Calu3 (cell line): ENCODE measurements around the gene SH2D4B. TPM values are rescaled to one million over a fixed set of nuclear protein-coding genes. Genes with fewer than 3 reads are reported as not detected.
A peak's percentile ranks its signal among the peaks of the same experiment; 100 is the strongest.
"Not testable (repeated sequence)": the region's sequence is repeated elsewhere in the genome, so short reads cannot be mapped to it uniquely, and the experiment has no call there.

Experiments used
- BruUV-seq: library from RNA; stranded (reverse); fragments of 400-500 nt; replicated peaks from 2 replicates; lab custom pipeline; 2021; lab: Mats Ljungman, UMichigan
- CTCF ChIA-PET: fragments of 300-600 bp; sonication (Branson Sonifier 250); formaldehyde crosslinking; loops from one replicate; lab custom pipeline; 2022; ENCODE audit warnings: antibody characterized with exemption; lab: Charles Lee
- DNase-seq: peaks from one replicate; pipeline ENCODE4 v3.0.0; 2022
- H3K27ac Mint-ChIP-seq: one replicate; pipeline ENCODE4 v1.8.0; 2022; ENCODE audit warnings: mixed read lengths; ENCODE audit not compliant: unreplicated experiment
- H3K27me3 Mint-ChIP-seq: one replicate; pipeline ENCODE4 v1.8.0; 2022; ENCODE audit warnings: mixed read lengths; ENCODE audit not compliant: unreplicated experiment
- H3K36me3 Mint-ChIP-seq: one replicate; pipeline ENCODE4 v1.8.0; 2022; ENCODE audit warnings: mild to moderate bottlenecking, moderate library complexity, mixed read lengths; ENCODE audit not compliant: insufficient read depth, unreplicated experiment
- H3K4me1 Mint-ChIP-seq: one replicate; pipeline ENCODE4 v1.8.0; 2022; ENCODE audit warnings: mild to moderate bottlenecking, low read depth, mixed read lengths; ENCODE audit not compliant: unreplicated experiment
- H3K4me3 Mint-ChIP-seq: one replicate; pipeline ENCODE4 v1.8.0; 2022; ENCODE audit warnings: mild to moderate bottlenecking, low read depth, moderate library complexity, mixed read lengths; ENCODE audit not compliant: unreplicated experiment
- H3K9me3 Mint-ChIP-seq: one replicate; pipeline ENCODE4 v1.8.0; 2022; ENCODE audit warnings: low read depth, mixed read lengths; ENCODE audit not compliant: unreplicated experiment
- intact Hi-C: fragments of 100-400 bp; cut with micrococcal nuclease; formaldehyde crosslinking; loops from one replicate; pipeline ENCODE4 v1.10.0; 2022; ENCODE audit not compliant: unreplicated experiment
- total RNA-seq: library from RNA; stranded (reverse); gene quantifications from 2 replicates; pipeline ENCODE4 v1.2.3, GENCODE V29; 2022
- TF ChIP-seq, protein P1 (sequence below): fragments of 200-600 bp; IDR thresholded peaks from one replicate; pipeline ENCODE4 v1.8.0; 2022; ENCODE audit warnings: antibody characterized with exemption; ENCODE audit not compliant: unreplicated experiment

The SH2D4B gene
- total RNA-seq, 1 experiment from 2014 or later = not detected

DNA sequence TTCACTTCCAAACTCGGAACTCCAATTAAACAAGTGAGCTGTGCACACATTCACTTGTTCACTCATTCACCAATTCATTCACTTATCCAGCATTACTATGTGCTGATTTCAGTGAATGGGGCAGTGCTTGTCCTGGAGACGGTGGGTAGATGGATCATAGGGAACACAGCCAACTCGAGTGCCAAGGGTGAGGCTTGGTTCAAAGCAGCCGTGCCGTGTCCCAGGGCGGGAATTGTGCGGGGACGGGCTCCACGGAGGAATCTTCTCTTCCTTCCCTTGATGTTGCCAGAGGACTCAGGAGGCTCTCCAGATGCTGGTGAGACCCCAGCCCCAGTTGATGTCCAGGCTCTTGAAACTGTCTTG, 2.9 kb downstream of the SH2D4B start:
- intact Hi-C loops = no loop called here
- peaks cover 9% of the 10 kb centered on the region for H3K36me3 Mint-ChIP-seq
- H3K9me3 Mint-ChIP-seq = no peaks in the 10 kb centered on the region
- BruUV-seq = no TSS peak
- no peak overlapping the region for H3K27ac Mint-ChIP-seq
- TF ChIP-seq, protein P1, sequence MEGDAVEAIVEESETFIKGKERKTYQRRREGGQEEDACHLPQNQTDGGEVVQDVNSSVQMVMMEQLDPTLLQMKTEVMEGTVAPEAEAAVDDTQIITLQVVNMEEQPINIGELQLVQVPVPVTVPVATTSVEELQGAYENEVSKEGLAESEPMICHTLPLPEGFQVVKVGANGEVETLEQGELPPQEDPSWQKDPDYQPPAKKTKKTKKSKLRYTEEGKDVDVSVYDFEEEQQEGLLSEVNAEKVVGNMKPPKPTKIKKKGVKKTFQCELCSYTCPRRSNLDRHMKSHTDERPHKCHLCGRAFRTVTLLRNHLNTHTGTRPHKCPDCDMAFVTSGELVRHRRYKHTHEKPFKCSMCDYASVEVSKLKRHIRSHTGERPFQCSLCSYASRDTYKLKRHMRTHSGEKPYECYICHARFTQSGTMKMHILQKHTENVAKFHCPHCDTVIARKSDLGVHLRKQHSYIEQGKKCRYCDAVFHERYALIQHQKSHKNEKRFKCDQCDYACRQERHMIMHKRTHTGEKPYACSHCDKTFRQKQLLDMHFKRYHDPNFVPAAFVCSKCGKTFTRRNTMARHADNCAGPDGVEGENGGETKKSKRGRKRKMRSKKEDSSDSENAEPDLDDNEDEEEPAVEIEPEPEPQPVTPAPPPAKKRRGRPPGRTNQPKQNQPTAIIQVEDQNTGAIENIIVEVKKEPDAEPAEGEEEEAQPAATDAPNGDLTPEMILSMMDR = no peak
- DNase-seq = no peak
- H3K4me3 Mint-ChIP-seq = peak overlapping the region; percentile 59
- peaks cover 18% of the 10 kb centered on the region for H3K4me1 Mint-ChIP-seq
- H3K27me3 Mint-ChIP-seq = peaks cover 45% of the 10 kb centered on the region
- CTCF ChIA-PET = no interaction called here

DNA sequence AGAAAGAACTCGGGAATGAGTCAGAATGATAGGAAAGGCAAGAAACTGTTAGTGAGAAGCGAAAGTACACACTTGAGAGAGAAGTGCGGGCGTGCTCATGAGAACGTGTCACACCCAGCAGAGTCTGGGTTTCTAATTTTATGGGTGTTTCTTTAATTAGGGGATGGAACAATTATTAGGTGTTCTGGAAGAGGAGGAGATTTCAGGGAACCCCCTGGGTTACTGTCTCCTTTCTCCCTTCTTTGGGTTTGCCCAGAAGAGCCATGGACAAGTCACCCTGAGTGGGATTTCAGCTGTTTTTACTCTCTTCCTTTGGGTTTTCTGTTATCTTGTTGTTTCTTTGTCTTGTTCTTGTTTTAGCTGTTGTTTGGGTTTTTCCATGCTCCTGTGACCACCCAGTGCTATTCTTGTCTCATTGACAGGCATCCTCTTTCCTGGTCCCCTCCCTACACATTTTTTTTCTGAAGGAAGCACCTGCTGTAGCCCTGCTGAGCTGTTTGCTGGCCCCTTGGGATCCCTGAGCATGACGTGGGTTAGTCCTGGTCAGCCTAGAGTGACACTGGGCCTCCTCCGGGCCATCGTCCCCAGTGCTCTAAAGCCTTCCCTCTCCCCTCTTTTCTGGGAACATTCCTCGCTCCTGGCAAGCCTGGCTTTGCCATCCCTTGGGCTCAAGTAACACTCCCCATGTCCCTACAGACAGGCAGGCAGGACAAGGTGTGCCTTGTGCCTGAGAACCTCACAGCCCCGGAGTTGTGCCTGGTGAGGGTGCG, 3.5 kb downstream of the SH2D4B start:
- Mint-ChIP-seq H3K36me3 (peaks cover 3% of the 10 kb centered on the region), H3K27ac (no peak overlapping the region), H3K4me3 (peak overlapping the region; percentile 59), H3K27me3 (peaks cover 50% of the 10 kb centered on the region), H3K4me1 (peaks cover 13% of the 10 kb centered on the region), H3K9me3 (no peaks in the 10 kb centered on the region)
- DNase-seq = no peak
- CTCF ChIA-PET = interaction anchor here (0.6 kb wide), 2 partner anchors 31 to 769 kb away, joined by 3 read pairs; no protein-coding TSS in a partner anchor
- BruUV-seq = no TSS peak
- TF ChIP-seq, protein P1 = no peak
- intact Hi-C loops = no loop called here

DNA sequence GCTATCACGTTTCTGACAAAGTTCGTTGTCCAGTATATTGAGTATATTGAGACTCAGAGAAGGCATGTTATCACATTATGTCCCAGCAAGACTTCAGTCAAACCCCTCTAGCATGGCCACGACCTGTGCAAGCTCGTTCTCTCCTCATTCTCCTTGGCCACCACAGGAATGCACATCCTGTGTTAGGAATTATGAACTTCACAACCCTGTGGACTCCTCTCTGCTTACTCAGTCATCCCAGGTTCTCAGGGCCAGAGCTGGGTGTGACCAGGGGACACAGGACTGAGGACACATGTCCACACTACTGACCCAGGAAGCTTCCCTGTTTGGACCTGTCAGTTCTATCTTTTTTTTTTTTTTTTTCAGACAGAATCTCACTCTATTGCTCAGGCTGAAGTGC, 4.4 kb downstream of the SH2D4B start:
- Mint-ChIP-seq H3K27me3 (peaks cover 53% of the 10 kb centered on the region), H3K4me3 (no peak overlapping the region), H3K4me1 (peaks cover 13% of the 10 kb centered on the region), H3K36me3 (no peaks in the 10 kb centered on the region), H3K9me3 (no peaks in the 10 kb centered on the region), H3K27ac (no peak overlapping the region)
- no TSS peak for BruUV-seq
- CTCF ChIA-PET = interaction anchor here (0.6 kb wide), 1 partner anchor 770 kb away, joined by 3 read pairs; no protein-coding TSS in a partner anchor
- TF ChIP-seq, protein P1 = no peak
- intact Hi-C loops = no loop called here
- DNase-seq = no peak

DNA sequence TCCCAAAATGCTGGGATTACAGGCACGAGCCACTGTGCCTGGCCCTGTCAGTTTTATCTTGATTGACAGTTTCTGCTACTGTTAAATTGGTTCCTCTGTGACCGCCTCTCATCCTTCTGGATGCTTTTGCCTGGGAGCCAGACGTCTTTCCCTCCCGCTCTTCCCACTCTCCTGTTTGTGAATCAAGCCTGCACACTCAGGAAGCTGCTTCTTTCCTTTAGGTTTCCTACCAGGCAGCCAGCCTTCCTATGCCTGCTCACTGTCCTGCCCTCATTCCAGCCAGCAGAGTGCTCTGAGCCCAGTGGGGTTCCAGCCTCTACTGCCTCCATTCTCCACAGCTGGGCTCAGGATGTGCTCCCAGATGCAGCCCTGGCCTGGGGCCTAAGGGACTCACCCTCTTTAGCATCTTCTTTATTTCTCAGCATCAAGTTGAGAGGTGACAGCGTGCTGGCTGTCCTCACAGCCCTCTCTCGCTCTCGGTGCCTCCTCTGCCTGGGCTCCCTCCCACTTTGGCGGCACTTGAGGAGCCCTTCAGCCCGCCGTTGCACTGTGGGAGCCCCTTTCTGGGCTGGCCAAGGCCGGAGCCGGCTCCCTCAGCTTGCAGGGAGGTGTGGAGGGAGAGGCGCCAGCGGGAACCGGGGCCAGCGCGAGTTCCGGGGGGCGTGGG, 5.1 kb downstream of the SH2D4B start:
- TF ChIP-seq, protein P1 = no peak
- Mint-ChIP-seq H3K27me3 (peaks cover 59% of the 10 kb centered on the region), H3K36me3 (no peaks in the 10 kb centered on the region), H3K4me3 (no peak overlapping the region), H3K4me1 (peaks cover 13% of the 10 kb centered on the region), H3K9me3 (no peaks in the 10 kb centered on the region), H3K27ac (no peak overlapping the region)
- intact Hi-C loops = no loop called here
- CTCF ChIA-PET = no interaction called here
- no TSS peak for BruUV-seq
- DNase-seq = no peak

DNA sequence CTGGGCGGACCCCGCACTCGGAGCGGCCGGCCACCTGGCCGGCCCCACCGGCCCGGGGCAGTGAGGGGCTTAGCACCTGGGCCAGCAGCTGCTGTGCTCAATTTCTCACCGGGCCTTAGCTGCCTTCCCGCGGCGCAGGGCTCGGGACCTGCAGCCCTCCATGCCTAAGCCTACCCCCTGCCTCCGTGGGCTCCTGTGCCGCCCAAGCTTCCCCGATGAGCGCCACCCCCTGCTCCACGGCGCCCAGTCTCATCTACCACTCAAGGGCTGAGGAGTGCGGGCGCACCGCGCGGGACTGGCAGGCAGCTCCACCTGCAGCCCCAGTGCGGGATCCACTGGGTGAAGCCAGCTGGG, 5.6 kb downstream of the SH2D4B start:
- intact Hi-C loops = not testable (repeated sequence)
- CTCF ChIA-PET = interaction anchor here (0.6 kb wide), 1 partner anchor 62 kb away, joined by 3 read pairs; no protein-coding TSS in a partner anchor

More for the DNA sequence above, 5.6 kb downstream of the SH2D4B start:
- DNase-seq, BruUV-seq, H3K27ac Mint-ChIP-seq, H3K4me3 Mint-ChIP-seq, H3K36me3 Mint-ChIP-seq, H3K9me3 Mint-ChIP-seq: not testable (repeated sequence)
- Mint-ChIP-seq H3K27me3 (peaks cover 60% of the 10 kb centered on the region), H3K4me1 (peaks cover 13% of the 10 kb centered on the region)
